ENCODE measurements around the gene BCAS4. TPM values are rescaled to one million over a fixed set of nuclear protein-coding genes. Genes with fewer than 3 reads are reported as not detected.

Gene BCAS4
- total and polyA plus RNA-seq, 2 experiments from 2014 or later: 22.2 to 24.8 TPM

- no peak for TF ChIP-seq ZNF462 (CRISPR knock-in tag; IDR thresholded peaks at IDR 0.05)
- TF ChIP-seq CREB1 (CRISPR knock-in tag; IDR thresholded peaks at IDR 0.05; ENCODE audit: low read depth): no peak
- TF ChIP-seq CTCF (conservative IDR thresholded peaks at IDR 0.05; ENCODE audit: low read depth in 2 of 2): no peak
- no peak for TF ChIP-seq ETS1 (IDR thresholded peaks at IDR 0.05)
- no peak for TF ChIP-seq STAT1 (IDR thresholded peaks at IDR 0.05; ENCODE audit: unreplicated experiment)
- no peak for TF ChIP-seq REST (IDR thresholded peaks at IDR 0.05; ENCODE audit: unreplicated experiment)
- TF ChIP-seq NANOG (IDR thresholded peaks at IDR 0.05; ENCODE audit: borderline replicate concordance): no peak
- TF ChIP-seq EZH2 (IDR thresholded peaks at IDR 0.05; ENCODE audit: low read depth, unreplicated experiment): no peak
- no peak for TF ChIP-seq ZNF331 (CRISPR knock-in tag; IDR thresholded peaks at IDR 0.05; ENCODE audit: low read depth)
- TF ChIP-seq POLR2AphosphoS5 (IDR thresholded peaks at IDR 0.05; ENCODE audit: low read depth): no peak
- TF ChIP-seq ZNF114 (CRISPR knock-in tag; IDR thresholded peaks at IDR 0.05): no peak
- no peak for TF ChIP-seq EZH2phosphoT487 (IDR thresholded peaks at IDR 0.05; ENCODE audit: unreplicated experiment)
- no peak for TF ChIP-seq JUNB (IDR thresholded peaks at IDR 0.05; ENCODE audit: unreplicated experiment)
- Histone ChIP-seq H4K20me1 (replicated peaks; ENCODE audit: insufficient read depth) (no peaks in the 10 kb centered on the region; the same call in 1 of the 2 replicates), H3F3A (replicated peaks; ENCODE audit: low read depth) (no peaks in the 10 kb centered on the region), H3K27me3 (ENCODE audit: insufficient read depth) (no peaks in the 10 kb centered on the region), H2AFZ (no peak overlapping the region), H3K36me3 (ENCODE audit: insufficient read depth) (no peaks in the 10 kb centered on the region), H3K4me2 (no peak overlapping the region), H3K9me2 (ENCODE audit: insufficient read depth) (no peaks in the 10 kb centered on the region), H3K79me2 (replicated peaks; ENCODE audit: insufficient read depth) (peaks cover 5% of the 10 kb centered on the region; the same call in 1 of the 2 replicates), H3K27ac (ENCODE audit: low read depth) (no peak overlapping the region), H3K4me3 (no peak overlapping the region), H3K4me1 (ENCODE audit: insufficient read depth) (0 out of 2 replicates have a peak, but pooled peaks cover 6% of the 10 kb centered on the region)
- peaks cover 10% of the 10 kb centered on the region for H3K27me3 Mint-ChIP-seq (ENCODE audit: insufficient read depth, low read depth, poor library complexity)
- ATAC-seq: no peak
- no peak for DNase-seq (ENCODE audit: low spot score)
- H3K4me1 Mint-ChIP-seq: peaks cover 22% of the 10 kb centered on the region
- no peak overlapping the region for H3K27ac Mint-ChIP-seq
- no peaks in the 10 kb centered on the region; the same call in 2 of the 3 replicates for H3K9me3 Mint-ChIP-seq
- H3K36me3 Mint-ChIP-seq (ENCODE audit: low read depth): peaks cover 9% of the 10 kb centered on the region
- no peak overlapping the region for H3K4me3 Mint-ChIP-seq
Measured at GRCh38 chr20:50815162-50815989, 20.5 kb downstream of the BCAS4 start.

All from GM23338 (cell line).